Measurements from ENCODE around the gene ZNRF2. TPM values are rescaled to one million over a fixed set of nuclear protein-coding genes. Genes with fewer than 3 reads are reported as not detected.
"Not testable (repeated sequence)": the region's sequence is repeated elsewhere in the genome, so short reads cannot be mapped to it uniquely, and the experiment has no call there.

ZNRF2 gene
- total RNA-seq, 1 donor from 2014 or later: 31.7 TPM

DNA sequence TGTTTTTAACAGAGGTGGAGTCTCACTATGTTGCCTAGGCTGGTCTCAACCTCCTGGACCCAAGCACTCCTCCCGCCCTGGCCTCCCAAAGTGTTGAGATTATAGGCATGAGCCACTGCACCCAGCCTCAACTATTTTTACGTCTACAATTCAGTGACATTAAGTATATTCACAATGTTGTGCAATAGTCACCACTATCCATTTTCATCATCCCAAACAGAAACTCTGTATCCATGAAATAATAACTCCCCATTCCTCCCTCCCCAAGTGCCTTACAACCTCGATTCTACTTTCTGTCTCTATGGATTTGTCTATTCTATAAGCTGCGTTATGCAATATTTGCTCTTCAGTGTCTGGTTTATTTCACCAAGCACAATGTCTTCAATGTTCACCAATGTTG, 20.3 kb upstream of the ZNRF2 start:
- no peak overlapping the region for H3K4me3 ChIP-seq
- intact Hi-C loops (cut with DNase I): no loop called here
- TF ChIP-seq, protein P1, sequence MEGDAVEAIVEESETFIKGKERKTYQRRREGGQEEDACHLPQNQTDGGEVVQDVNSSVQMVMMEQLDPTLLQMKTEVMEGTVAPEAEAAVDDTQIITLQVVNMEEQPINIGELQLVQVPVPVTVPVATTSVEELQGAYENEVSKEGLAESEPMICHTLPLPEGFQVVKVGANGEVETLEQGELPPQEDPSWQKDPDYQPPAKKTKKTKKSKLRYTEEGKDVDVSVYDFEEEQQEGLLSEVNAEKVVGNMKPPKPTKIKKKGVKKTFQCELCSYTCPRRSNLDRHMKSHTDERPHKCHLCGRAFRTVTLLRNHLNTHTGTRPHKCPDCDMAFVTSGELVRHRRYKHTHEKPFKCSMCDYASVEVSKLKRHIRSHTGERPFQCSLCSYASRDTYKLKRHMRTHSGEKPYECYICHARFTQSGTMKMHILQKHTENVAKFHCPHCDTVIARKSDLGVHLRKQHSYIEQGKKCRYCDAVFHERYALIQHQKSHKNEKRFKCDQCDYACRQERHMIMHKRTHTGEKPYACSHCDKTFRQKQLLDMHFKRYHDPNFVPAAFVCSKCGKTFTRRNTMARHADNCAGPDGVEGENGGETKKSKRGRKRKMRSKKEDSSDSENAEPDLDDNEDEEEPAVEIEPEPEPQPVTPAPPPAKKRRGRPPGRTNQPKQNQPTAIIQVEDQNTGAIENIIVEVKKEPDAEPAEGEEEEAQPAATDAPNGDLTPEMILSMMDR (IDR thresholded peaks at IDR 0.05): no peak
- no peaks in the 10 kb centered on the region for H3K27me3 ChIP-seq
- no peaks in the 10 kb centered on the region for H3K36me3 ChIP-seq
- DNase-seq (ENCODE audit: low spot score in 2 of 2): no peak
- no peaks in the 10 kb centered on the region for H3K4me1 ChIP-seq
- no peaks in the 10 kb centered on the region for H3K9me3 ChIP-seq
- no peak overlapping the region for H3K27ac ChIP-seq

DNA sequence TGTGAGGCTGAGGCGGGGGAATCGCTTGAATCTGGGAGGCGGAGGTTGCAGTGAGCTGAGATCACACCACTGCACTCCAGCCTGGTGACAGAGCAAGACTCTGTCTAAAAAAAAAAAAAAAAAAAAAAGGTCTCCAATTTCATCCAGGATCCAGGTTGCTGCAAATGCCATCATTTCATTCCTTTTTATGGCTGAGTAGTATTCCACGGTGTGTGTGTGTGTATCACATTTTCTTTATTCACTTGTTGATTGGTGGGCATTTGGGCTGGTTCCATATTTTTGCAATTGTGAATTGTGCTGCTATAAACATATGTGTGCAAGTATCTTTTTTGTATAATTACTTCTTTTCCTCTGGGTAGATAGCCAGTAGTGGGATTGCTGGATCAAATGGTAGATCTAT, 19.2 kb upstream of the ZNRF2 start:
- H3K4me1 ChIP-seq; DNase-seq (ENCODE audit: low spot score in 2 of 2); H3K9me3 ChIP-seq; H3K27ac ChIP-seq; H3K27me3 ChIP-seq; H3K4me3 ChIP-seq; H3K36me3 ChIP-seq; intact Hi-C loops (cut with DNase I): not testable (repeated sequence)

- Histone ChIP-seq H3K27ac (no peak overlapping the region), H3K9me3 (no peaks in the 10 kb centered on the region), H3K27me3 (no peaks in the 10 kb centered on the region), H3K4me3 (no peak overlapping the region), H3K36me3 (no peaks in the 10 kb centered on the region), H3K4me1 (no peaks in the 10 kb centered on the region)
- TF ChIP-seq, protein P1 (IDR thresholded peaks at IDR 0.05): no peak
- DNase-seq (ENCODE audit: low spot score in 2 of 2): no peak
- intact Hi-C loops (cut with DNase I): no loop called here
Observed at GRCh38 chr7:30266686-30267085, 17.7 kb upstream of the ZNRF2 start.

DNA sequence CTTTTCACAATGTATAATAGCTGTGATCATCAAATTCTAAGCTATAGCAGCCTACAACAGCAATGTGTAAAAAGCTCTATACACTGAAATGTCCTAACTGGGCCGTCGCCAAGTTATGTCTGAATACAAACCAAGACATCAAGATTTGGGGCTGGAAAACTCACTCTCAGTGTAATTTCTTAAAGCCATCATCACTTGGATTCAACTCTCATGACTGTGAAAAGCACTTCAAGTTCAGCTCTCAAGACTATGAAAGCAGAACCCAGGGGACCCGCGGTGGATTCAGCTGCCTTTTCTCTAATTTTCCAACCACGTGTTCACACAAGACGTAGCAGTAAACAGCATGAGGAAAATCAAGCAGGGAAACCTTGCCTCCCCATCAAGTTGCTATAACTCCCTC, 15.8 kb upstream of the ZNRF2 start:
- no peaks in the 10 kb centered on the region for H3K4me1 ChIP-seq
- intact Hi-C loops (cut with DNase I): no loop called here
- H3K36me3 ChIP-seq: no peaks in the 10 kb centered on the region
- no peak for DNase-seq (ENCODE audit: low spot score in 2 of 2)
- H3K4me3 ChIP-seq: no peak overlapping the region
- TF ChIP-seq, protein P1 (IDR thresholded peaks at IDR 0.05): no peak
- no peaks in the 10 kb centered on the region for H3K27me3 ChIP-seq
- H3K27ac ChIP-seq: no peak overlapping the region
- no peaks in the 10 kb centered on the region for H3K9me3 ChIP-seq

DNA sequence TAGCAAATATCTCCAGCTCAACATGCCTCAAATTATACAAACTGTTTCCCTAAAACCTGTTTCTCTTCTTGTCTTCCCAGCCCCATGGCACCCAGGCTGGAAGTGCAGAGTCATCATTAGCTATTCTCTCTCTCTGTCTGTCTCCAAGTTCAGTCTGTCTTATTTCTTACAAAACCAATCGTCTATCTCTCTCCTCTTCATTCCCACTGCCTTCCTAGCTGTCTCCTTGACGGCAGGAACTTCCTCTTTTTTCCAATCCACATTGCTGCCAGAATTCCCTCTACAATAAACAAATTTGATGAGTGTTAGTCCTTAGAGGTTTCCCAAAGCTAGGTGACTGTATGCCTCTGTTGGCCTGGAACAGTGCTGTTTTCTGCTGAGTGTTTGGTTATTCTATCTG, 14.9 kb upstream of the ZNRF2 start:
- Histone ChIP-seq H3K27me3 (no peaks in the 10 kb centered on the region), H3K4me3 (no peak overlapping the region), H3K4me1 (no peaks in the 10 kb centered on the region), H3K36me3 (no peaks in the 10 kb centered on the region), H3K9me3 (no peaks in the 10 kb centered on the region), H3K27ac (no peak overlapping the region)
- no peak for DNase-seq (ENCODE audit: low spot score in 2 of 2)
- intact Hi-C loops (cut with DNase I): no loop called here
- TF ChIP-seq, protein P1 (IDR thresholded peaks at IDR 0.05): no peak

DNA sequence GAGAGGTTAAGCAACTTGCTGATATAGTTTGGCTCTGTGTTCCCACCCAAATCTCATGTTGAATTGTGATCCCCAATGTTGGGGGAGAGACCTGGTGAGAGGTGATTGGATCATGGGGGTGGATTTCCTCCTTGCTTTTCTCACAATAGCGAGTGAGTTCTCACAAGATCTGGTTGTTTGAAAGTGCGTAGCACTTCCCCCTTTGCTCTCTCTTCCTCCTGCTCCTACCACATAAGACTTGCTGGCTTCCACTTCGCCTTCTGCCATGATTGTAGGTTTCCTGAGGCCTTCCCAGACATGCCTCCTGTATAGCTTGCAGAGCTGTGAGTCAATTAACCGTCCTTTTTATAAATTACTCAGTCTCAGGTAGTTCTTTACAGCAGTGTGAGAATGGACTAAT, 13.5 kb upstream of the ZNRF2 start:
- intact Hi-C loops (cut with DNase I): loop anchor here (10.0 kb wide), 1 partner anchor 294 kb away; no protein-coding TSS in a partner anchor
- Histone ChIP-seq H3K4me1 (no peaks in the 10 kb centered on the region), H3K36me3 (no peaks in the 10 kb centered on the region), H3K27me3 (no peaks in the 10 kb centered on the region), H3K9me3 (no peaks in the 10 kb centered on the region), H3K27ac (no peak overlapping the region), H3K4me3 (no peak overlapping the region)
- TF ChIP-seq, protein P1 (IDR thresholded peaks at IDR 0.05): no peak
- no peak for DNase-seq (ENCODE audit: low spot score in 2 of 2)
